Upper lobe of left lung (tissue), 4 donors: ENCODE results near the gene FOCAD.

Source experiments
- CTCF ChIP-seq, 6 experiments: fragments of 450-650 bp in 4 of 6; fragments of 200-600 bp in 2 of 6; sonication (generic) in 2 of 6; IDR thresholded peaks; one replicate each; pipeline ENCODE4 v1.5.1; 2016 to 2019; ENCODE audit warnings: antibody characterized with exemption in 6 of 6
- EP300 ChIP-seq, 4 donors: sonication (generic); formaldehyde crosslinking; IDR thresholded peaks; one replicate each; pipeline ENCODE4 v1.5.1; 2017; ENCODE audit warnings: antibody characterized with exemption in 4 of 4, control low read depth in 2 of 4

GRCh38 chr9:20713172-20713571 lies 29.1 kb downstream of the FOCAD start:
- TF ChIP-seq EP300 (IDR thresholded peaks at IDR 0.05): no peak
- no peak for TF ChIP-seq CTCF (IDR thresholded peaks at IDR 0.05)
